Measurements from ENCODE around the gene FLRT2.

DNA sequence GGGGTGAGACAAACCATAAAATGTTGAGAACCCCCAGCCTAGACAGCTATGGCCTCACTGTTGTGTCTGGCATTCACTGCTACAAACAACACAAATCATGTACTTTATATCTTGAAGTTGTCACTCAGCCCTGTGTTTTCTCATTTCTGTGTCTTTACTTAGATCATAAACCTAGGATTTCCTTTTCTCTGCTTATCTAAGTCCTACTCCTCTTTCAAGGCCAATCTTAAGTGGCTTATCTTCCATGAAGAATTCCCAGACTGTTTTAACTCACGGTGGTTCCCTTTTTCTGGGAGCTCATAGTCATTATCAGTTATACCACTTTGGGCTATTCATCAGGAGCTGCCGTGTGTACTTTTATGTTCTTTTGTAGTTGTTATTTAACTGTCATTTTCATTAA, 42.1 kb downstream of the FLRT2 start:
- TF ChIP-seq, protein P1, sequence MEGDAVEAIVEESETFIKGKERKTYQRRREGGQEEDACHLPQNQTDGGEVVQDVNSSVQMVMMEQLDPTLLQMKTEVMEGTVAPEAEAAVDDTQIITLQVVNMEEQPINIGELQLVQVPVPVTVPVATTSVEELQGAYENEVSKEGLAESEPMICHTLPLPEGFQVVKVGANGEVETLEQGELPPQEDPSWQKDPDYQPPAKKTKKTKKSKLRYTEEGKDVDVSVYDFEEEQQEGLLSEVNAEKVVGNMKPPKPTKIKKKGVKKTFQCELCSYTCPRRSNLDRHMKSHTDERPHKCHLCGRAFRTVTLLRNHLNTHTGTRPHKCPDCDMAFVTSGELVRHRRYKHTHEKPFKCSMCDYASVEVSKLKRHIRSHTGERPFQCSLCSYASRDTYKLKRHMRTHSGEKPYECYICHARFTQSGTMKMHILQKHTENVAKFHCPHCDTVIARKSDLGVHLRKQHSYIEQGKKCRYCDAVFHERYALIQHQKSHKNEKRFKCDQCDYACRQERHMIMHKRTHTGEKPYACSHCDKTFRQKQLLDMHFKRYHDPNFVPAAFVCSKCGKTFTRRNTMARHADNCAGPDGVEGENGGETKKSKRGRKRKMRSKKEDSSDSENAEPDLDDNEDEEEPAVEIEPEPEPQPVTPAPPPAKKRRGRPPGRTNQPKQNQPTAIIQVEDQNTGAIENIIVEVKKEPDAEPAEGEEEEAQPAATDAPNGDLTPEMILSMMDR (IDR thresholded peaks at IDR 0.05) = no peak
- TF ChIP-seq, protein P2, sequence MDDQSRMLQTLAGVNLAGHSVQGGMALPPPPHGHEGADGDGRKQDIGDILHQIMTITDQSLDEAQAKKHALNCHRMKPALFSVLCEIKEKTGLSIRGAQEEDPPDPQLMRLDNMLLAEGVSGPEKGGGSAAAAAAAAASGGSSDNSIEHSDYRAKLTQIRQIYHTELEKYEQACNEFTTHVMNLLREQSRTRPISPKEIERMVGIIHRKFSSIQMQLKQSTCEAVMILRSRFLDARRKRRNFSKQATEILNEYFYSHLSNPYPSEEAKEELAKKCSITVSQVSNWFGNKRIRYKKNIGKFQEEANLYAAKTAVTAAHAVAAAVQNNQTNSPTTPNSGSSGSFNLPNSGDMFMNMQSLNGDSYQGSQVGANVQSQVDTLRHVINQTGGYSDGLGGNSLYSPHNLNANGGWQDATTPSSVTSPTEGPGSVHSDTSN (IDR thresholded peaks at IDR 0.05) = no peak
- TF ChIP-seq POLR2A (IDR thresholded peaks at IDR 0.05; ENCODE audit: low read length) (no peak), BHLHE40 (IDR thresholded peaks at IDR 0.05; ENCODE audit: low read depth, low read length) (no peak), PHF8 (IDR thresholded peaks at IDR 0.05; ENCODE audit: borderline replicate concordance, low read depth) (no peak), RFX5 (IDR thresholded peaks at IDR 0.05) (no peak), NR3C1 (IDR thresholded peaks at IDR 0.05) (no peak), MYC (IDR thresholded peaks at IDR 0.05; ENCODE audit: borderline replicate concordance, low read length) (no peak), CHD4 (IDR thresholded peaks at IDR 0.05; ENCODE audit: borderline replicate concordance) (no peak), ESRRA (IDR thresholded peaks at IDR 0.05; ENCODE audit: borderline replicate concordance, low read length) (no peak)
- TF ChIP-seq, protein P3, sequence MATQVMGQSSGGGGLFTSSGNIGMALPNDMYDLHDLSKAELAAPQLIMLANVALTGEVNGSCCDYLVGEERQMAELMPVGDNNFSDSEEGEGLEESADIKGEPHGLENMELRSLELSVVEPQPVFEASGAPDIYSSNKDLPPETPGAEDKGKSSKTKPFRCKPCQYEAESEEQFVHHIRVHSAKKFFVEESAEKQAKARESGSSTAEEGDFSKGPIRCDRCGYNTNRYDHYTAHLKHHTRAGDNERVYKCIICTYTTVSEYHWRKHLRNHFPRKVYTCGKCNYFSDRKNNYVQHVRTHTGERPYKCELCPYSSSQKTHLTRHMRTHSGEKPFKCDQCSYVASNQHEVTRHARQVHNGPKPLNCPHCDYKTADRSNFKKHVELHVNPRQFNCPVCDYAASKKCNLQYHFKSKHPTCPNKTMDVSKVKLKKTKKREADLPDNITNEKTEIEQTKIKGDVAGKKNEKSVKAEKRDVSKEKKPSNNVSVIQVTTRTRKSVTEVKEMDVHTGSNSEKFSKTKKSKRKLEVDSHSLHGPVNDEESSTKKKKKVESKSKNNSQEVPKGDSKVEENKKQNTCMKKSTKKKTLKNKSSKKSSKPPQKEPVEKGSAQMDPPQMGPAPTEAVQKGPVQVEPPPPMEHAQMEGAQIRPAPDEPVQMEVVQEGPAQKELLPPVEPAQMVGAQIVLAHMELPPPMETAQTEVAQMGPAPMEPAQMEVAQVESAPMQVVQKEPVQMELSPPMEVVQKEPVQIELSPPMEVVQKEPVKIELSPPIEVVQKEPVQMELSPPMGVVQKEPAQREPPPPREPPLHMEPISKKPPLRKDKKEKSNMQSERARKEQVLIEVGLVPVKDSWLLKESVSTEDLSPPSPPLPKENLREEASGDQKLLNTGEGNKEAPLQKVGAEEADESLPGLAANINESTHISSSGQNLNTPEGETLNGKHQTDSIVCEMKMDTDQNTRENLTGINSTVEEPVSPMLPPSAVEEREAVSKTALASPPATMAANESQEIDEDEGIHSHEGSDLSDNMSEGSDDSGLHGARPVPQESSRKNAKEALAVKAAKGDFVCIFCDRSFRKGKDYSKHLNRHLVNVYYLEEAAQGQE (IDR thresholded peaks at IDR 0.05) = no peak
